ENCODE results near the gene KIFAP3.
"Not testable (repeated sequence)": the region's sequence is repeated elsewhere in the genome, so short reads cannot be mapped to it uniquely, and the experiment has no call there.

Gene KIFAP3

DNA sequence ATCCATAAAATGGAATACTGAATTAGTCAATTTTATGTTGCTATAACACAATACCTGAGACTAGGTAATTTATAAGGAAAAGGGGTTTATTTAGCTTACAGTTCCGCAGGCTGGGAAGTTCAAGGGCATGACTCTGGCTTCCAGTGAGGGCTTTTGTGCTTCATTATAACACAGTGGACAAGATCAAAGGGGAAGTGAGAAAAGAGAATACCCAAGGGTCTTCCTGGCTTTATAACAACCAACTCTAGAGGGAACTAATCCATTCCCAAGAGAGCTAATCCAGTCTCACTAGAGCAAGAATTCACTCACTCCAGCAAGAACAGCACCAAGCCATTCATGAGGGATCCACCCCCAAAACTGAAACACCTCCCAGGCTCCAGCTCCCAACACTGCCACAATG lies 3.1 kb downstream of the KIFAP3 start:
- H3K27ac ChIP-seq: no peak overlapping the region
- TF ChIP-seq, protein P1, sequence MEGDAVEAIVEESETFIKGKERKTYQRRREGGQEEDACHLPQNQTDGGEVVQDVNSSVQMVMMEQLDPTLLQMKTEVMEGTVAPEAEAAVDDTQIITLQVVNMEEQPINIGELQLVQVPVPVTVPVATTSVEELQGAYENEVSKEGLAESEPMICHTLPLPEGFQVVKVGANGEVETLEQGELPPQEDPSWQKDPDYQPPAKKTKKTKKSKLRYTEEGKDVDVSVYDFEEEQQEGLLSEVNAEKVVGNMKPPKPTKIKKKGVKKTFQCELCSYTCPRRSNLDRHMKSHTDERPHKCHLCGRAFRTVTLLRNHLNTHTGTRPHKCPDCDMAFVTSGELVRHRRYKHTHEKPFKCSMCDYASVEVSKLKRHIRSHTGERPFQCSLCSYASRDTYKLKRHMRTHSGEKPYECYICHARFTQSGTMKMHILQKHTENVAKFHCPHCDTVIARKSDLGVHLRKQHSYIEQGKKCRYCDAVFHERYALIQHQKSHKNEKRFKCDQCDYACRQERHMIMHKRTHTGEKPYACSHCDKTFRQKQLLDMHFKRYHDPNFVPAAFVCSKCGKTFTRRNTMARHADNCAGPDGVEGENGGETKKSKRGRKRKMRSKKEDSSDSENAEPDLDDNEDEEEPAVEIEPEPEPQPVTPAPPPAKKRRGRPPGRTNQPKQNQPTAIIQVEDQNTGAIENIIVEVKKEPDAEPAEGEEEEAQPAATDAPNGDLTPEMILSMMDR (IDR thresholded peaks at IDR 0.05): no peak
- no peak for TF ChIP-seq ZFX (IDR thresholded peaks at IDR 0.05; ENCODE audit: borderline replicate concordance)

DNA sequence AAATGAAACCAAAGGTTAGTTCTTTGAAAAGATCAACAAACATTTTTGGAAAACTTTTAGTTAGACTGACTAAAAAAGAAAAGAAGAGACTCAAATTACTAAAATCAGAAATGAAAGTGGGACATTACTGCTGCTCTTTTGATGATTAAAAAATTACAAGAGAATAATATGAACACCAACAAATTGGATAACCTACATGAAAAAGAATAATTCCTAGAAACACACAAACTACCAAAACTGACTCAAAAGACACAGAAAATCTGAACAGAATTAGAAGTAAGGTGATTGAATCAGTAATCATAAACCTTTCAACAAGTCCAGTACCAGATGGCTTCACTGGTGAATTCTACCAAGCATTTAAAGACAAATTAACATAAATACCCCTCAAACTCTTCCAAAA lies 5.6 kb downstream of the KIFAP3 start:
- TF ChIP-seq, protein P1 (IDR thresholded peaks at IDR 0.05): no peak
- TF ChIP-seq ZFX (IDR thresholded peaks at IDR 0.05; ENCODE audit: borderline replicate concordance): no peak
- H3K27ac ChIP-seq: no peak overlapping the region

DNA sequence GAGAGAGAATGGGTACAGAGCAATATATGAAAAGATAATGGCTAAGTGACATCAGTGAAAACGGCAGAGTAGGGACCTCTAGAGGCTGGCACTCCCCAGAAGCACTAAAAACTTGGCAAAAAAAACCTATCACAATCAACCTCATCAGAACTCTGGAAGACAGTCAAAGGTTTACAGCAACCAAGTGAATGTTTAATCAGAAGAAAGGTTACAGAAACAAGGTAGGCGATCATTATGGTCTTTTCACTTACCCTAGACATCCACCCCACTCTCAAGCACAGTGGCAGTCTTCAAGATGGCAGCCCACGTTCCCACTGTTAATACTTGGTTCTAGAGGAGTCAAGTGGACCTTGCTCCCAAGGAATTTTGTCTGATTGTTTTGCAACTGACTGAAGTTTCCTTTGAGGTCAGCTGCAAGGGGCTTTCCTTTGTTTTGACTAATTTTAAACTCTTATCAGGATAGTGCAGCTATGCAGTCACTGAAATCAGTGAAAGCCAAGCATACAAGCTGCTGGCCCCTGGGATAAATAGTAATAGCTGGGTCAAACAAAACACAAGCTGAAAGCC lies 7.2 kb downstream of the KIFAP3 start:
- no peak overlapping the region for H3K27ac ChIP-seq
- no peak for TF ChIP-seq ZFX (IDR thresholded peaks at IDR 0.05; ENCODE audit: borderline replicate concordance)
- TF ChIP-seq, protein P1 (IDR thresholded peaks at IDR 0.05): no peak

DNA sequence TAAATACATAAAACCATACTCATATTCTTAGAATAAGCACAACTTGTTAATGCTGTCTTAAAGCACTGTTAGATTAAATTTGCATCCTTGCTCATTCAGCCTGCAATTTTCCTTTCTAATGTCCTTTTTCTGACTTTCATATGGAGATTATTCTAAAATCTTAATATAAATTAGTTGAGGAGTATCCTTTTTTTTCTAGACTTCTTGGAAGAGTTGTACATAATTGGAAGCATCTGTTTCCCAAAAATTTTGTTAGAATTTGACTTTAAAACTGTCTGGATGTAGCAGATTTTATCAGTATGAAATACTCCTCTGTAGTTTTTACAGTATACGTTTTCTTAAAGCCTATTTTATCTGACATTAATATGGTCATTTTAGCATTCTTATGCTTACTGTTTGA lies 9.7 kb downstream of the KIFAP3 start:
- no peak overlapping the region for H3K27ac ChIP-seq
- TF ChIP-seq ZFX (IDR thresholded peaks at IDR 0.05; ENCODE audit: borderline replicate concordance): no peak
- TF ChIP-seq, protein P1 (IDR thresholded peaks at IDR 0.05): no peak

DNA sequence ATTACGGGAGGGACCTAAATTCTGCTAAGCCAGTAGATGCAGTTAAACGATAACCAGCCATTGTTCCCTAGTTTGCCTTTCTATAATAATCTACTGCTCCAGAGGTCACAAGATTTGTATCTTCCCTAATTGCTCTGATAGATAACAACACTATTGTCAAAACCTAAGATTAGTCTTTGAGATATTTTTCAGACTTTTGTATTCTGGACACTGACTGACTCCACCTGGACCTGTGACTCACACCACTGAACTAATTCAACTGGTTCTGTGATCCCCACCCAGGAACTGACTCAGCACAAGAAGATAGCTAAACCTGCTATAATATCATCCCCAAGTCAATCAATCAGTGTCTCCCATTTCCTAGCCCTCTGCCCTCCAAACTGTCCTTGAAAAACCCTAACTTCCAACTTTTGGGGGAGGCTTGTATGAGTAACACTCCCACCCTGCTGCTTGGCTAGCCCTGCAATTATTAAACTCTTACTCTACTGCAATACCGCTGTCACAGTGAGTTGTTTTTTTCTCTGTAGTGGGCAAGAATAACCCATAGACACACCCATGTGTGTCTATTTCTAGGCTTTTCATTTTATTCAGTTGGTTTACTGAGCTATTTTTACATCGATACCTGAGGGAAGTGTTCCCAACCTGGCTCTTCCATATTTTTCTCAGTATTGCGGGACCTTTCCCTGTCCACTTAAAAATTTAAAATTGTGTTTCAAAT lies 11.2 kb downstream of the KIFAP3 start:
- TF ChIP-seq, protein P1 (IDR thresholded peaks at IDR 0.05): no peak
- TF ChIP-seq ZFX (IDR thresholded peaks at IDR 0.05; ENCODE audit: borderline replicate concordance): no peak
- H3K27ac ChIP-seq: no peak overlapping the region

DNA sequence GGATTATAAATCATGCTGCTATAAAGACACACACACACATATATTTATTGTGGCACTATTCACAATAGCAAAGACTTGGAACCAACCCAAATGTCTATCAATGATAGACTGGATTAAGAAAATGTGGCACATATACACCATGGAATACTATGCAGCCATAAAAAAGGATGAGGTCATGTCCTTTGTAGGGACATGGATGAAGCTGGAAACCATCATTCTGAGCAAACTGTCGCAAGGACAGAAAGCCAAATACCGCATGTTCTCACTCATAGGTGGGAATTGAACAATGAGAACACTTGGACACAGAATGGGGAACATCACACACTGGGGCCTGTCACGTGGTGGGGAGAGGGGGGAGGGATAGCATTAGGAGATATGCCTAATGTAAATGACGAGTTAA lies 12.8 kb downstream of the KIFAP3 start:
- not testable (repeated sequence) for H3K27ac ChIP-seq

DNA sequence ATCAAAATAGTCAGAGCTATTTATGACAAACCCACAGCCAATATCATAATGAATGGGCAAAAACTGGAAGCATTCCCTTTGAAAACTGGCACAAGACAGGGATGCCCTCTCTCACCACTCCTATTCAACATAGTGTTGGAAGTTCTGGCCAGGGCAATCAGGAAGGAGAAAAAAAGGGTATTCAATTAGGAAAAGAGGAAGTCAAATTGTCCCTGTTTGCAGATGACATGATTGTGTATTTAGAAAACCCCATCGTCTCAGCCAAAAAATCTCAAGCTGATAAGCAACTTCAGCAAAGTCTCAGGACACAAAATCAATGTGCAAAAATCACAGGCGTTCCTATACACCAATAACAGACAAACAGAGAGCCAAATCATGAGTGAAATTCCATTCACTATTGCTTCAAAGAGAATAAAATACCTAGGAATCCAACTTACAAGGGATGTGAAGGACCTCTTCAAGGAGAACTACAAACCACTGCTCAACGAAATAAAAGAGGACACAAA lies 14.4 kb downstream of the KIFAP3 start:
- H3K27ac ChIP-seq: not testable (repeated sequence)

DNA sequence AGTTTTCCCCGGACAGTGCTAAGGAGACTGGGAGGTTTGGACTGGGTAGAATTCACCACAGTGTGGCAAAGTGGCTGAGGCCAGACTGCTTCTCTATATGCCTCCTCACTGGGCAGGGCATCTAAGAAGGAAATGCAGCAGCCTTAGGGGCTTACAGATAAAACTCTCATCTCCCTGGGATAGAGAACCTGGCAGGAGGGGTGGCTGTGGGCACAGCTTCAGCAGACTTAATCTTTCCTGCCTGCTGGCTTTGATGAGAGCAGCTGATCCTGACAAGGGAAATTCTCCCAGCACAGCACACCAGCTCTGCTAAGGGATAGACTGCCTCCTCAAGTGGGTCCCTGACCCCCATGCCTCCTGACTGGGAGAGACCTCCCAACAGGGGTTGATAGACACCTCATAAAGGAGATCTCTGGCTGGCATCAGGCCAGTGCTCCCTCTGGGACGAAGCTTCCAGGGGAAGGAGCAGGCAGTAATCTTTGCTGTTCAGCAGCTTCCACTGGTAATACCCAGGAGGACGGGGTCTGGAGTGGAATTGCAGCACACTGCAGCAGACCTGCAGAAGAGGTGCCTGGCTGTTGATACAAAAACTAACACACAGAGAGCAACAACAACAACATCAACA lies 25.2 kb downstream of the KIFAP3 start:
- no peak overlapping the region for H3K27ac ChIP-seq
- TF ChIP-seq ZFX (IDR thresholded peaks at IDR 0.05; ENCODE audit: borderline replicate concordance): no peak
- TF ChIP-seq, protein P1 (IDR thresholded peaks at IDR 0.05): no peak
